Vagina (tissue), 2 donors: Measurements from ENCODE around the gene SWAP70. TPM values are rescaled to one million over a fixed set of nuclear protein-coding genes. Genes with fewer than 3 reads are reported as not detected.

Experiments used
- DNase-seq, 2 donors: peaks; one replicate each; pipeline ENCODE4 v3.0.0-alpha.2; 2017; ENCODE audit errors: extremely low spot score in 2 of 2
- H3K27ac ChIP-seq: fragments of 200-600 bp; sonication (generic); one replicate; pipeline ENCODE4 v1.5.1; 2019
- H3K27me3 ChIP-seq: fragments of 200-600 bp; sonication (generic); one replicate; pipeline ENCODE4 v1.5.1; 2019
- H3K36me3 ChIP-seq, 2 donors: fragments of 200-600 bp; sonication (generic); one replicate each; pipeline ENCODE4 v1.5.1; 2017 to 2019
- H3K4me1 ChIP-seq: fragments of 200-600 bp; sonication (generic); one replicate; pipeline ENCODE4 v1.5.1; 2019
- H3K4me3 ChIP-seq, 2 donors: fragments of 200-600 bp; sonication (generic); 1 replicate in 1 of 2; 2 replicates in 1 of 2; pipeline ENCODE4 v1.5.1; 2016 to 2019
- H3K9me3 ChIP-seq: fragments of 200-600 bp; sonication (generic); one replicate; pipeline ENCODE4 v1.5.1; 2019
- POLR2A ChIP-seq, 2 donors: fragments of 450-650 bp; IDR thresholded peaks; one replicate each; pipeline ENCODE4 v1.6.1; 2017; ENCODE audit warnings: antibody characterized with exemption in 2 of 2, mild to moderate bottlenecking in 2 of 2, moderate library complexity in 2 of 2
- POLR2AphosphoS5 ChIP-seq, 2 donors: sonication (generic); formaldehyde crosslinking; IDR thresholded peaks; one replicate each; pipeline ENCODE4 v1.9.0; 2017; ENCODE audit warnings: antibody characterized with exemption in 2 of 2, mild to moderate bottlenecking in 2 of 2, low read depth in 1 of 2; ENCODE audit not compliant: insufficient read depth in 1 of 2
- intact Hi-C: fragments of 100-400 bp; cut with DNase I; formaldehyde crosslinking; loops from one replicate; pipeline ENCODE4 v1.15.1; 2023
- total RNA-seq: library from RNA; depleted of rRNA; stranded (reverse); fragments of >200 nt; gene quantifications from one replicate; pipeline ENCODE4 v1.2.3, GENCODE V29; 2016
- TF ChIP-seq, protein P1 (sequence below), 3 experiments: fragments of 450-650 bp in 2 of 3; fragments of 200-600 bp in 1 of 3; sonication (generic) in 1 of 3; IDR thresholded peaks; one replicate each; pipeline ENCODE4 v1.5.1; 2017 to 2019; ENCODE audit warnings: antibody characterized with exemption in 3 of 3, mild to moderate bottlenecking in 2 of 3, moderate library complexity in 2 of 3

SWAP70 gene
- total RNA-seq, 1 donor from 2014 or later, result 32.2 TPM

DNA sequence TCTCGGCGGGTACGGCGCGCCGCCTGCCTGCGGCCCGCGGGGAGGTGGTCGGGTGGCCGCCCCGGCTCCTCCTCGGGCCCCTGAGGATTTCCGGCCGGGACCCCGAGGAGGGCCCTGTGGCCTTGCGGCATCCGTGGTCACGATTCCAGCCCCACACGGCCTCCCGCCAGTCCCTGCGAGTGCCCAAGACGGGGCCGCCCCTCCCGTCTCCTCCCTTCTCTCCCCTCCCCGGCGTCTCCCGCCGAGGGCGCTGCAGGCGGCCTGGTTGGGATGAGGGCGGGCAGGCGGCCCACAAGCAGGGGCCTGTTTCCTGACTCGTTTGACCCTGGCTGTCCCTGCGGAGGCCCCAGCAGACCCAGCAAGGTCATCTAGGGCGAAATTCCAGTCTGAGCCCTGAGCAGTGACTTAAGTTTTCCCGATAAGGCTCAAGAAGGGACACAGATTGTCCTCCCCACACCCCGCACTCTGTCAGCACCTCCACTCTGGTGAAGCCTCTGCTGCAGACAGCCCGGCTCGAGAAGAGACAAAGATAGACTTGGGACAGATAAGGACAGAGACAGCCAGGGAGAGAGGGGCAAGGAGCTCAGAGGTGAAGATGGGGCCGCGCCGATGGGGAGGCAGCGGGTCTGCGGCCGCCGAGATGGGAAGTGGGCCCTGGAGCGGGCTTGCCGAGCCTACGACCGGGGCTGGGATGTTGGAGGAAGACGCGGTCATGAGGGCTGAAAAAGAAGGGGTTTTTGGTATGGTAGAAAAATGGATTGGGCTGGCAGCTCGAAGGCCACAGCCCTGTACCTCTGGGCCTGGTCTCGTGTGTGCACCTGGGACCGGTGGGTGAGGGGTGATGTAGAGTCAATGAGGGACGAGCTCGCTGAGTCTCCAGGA is 95.0 kb downstream of the SWAP70 start:
- no peak for TF ChIP-seq POLR2A (IDR thresholded peaks at IDR 0.05)
- peak in 1 of 2 donors; percentile 66 for TF ChIP-seq POLR2AphosphoS5 (IDR thresholded peaks at IDR 0.05; ENCODE audit: insufficient read depth in 1 of 2, low read depth in 1 of 2)
- intact Hi-C loops, result loop anchor here (5.0 to 10.0 kb wide), 3 partner anchors 144 to 548 kb away; partner anchors contain the start of gene ADM
- peaks cover 74% of the 10 kb centered on the region for H3K4me1 ChIP-seq
- no peak for DNase-seq
- peak overlapping the region; percentile 65 to 75 for H3K4me3 ChIP-seq
- H3K27ac ChIP-seq, result peak overlapping the region; percentile 99
- no peaks in the 10 kb centered on the region for H3K9me3 ChIP-seq
- no peaks in the 10 kb centered on the region for H3K36me3 ChIP-seq
- no peaks in the 10 kb centered on the region for H3K27me3 ChIP-seq

DNA sequence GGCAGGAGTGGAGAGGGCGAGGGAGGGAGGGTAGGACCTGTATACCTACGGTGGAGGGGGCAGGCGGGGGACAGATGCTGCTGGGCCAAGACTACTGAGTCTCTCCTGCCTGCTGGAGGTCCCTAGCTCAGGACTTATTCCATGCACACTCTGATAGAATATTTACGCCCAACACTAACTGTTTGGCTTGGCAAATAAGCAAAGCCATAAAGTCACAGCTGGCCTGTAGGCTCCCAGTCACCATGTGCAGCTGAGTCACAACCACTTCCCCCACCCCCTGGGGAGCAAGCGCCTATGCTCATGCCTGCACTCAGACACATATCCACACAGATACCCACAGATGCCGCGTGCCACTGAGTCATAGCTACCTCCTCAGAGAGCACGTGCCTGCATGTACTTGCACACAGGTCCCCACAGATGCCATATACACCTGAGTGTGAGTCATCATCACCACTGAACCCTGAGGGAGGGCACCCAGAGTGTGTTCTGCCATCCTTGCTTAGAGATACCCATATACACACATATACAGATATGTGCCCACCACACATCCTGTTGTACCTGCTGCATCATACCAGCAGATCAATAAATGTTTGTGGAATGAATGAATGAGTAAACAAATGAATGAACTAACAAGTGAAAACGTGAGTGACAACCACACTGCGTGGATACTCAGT is 95.8 kb downstream of the SWAP70 start:
- Histone ChIP-seq H3K27ac (peak overlapping the region; percentile 99), H3K4me3 (peak overlapping the region; percentile 65 to 75), H3K27me3 (no peaks in the 10 kb centered on the region), H3K36me3 (no peaks in the 10 kb centered on the region), H3K4me1 (peaks cover 74% of the 10 kb centered on the region), H3K9me3 (no peaks in the 10 kb centered on the region)
- TF ChIP-seq POLR2A (IDR thresholded peaks at IDR 0.05) (no peak), POLR2AphosphoS5 (IDR thresholded peaks at IDR 0.05; ENCODE audit: insufficient read depth in 1 of 2, low read depth in 1 of 2) (peak; percentile 82 to 91)
- DNase-seq, result peak in 1 of 2 donors; percentile 99
- intact Hi-C loops, result loop anchor here (5.0 to 10.0 kb wide), 3 partner anchors 145 to 548 kb away; partner anchors contain the start of gene ADM

DNA sequence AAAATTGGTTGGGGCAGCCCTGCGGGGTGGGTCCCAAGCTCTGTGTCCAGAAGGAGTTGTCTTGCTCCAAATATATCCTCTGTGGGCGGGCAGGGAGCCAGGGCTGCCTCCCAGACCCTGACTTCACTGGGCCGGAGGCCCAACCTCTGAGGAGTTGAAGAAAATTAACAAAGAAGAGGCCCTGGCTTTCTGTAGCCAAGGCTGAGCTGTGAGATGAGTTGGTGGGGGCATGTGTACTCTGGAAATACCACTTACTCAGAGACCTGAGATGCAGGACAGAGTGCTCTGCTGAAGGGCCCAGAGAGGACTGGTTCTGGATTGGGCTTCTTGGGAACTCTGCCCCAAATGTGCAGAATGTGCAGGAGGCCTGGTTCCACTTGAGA is 96.3 kb downstream of the SWAP70 start:
- intact Hi-C loops, result no loop called here
- H3K4me3 ChIP-seq, result no peak overlapping the region
- H3K9me3 ChIP-seq, result no peaks in the 10 kb centered on the region
- peak in 1 of 2 donors; percentile 94 for DNase-seq
- H3K27me3 ChIP-seq, result no peaks in the 10 kb centered on the region
- H3K4me1 ChIP-seq, result peaks cover 74% of the 10 kb centered on the region
- TF ChIP-seq POLR2AphosphoS5 (IDR thresholded peaks at IDR 0.05; ENCODE audit: insufficient read depth in 1 of 2, low read depth in 1 of 2) (no peak), POLR2A (IDR thresholded peaks at IDR 0.05) (no peak)
- TF ChIP-seq, protein P1, sequence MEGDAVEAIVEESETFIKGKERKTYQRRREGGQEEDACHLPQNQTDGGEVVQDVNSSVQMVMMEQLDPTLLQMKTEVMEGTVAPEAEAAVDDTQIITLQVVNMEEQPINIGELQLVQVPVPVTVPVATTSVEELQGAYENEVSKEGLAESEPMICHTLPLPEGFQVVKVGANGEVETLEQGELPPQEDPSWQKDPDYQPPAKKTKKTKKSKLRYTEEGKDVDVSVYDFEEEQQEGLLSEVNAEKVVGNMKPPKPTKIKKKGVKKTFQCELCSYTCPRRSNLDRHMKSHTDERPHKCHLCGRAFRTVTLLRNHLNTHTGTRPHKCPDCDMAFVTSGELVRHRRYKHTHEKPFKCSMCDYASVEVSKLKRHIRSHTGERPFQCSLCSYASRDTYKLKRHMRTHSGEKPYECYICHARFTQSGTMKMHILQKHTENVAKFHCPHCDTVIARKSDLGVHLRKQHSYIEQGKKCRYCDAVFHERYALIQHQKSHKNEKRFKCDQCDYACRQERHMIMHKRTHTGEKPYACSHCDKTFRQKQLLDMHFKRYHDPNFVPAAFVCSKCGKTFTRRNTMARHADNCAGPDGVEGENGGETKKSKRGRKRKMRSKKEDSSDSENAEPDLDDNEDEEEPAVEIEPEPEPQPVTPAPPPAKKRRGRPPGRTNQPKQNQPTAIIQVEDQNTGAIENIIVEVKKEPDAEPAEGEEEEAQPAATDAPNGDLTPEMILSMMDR (IDR thresholded peaks at IDR 0.05), result no peak
- H3K36me3 ChIP-seq, result no peaks in the 10 kb centered on the region
- H3K27ac ChIP-seq, result peak overlapping the region; percentile 99

GRCh38 chr11:9761441-9761945 is 97.6 kb downstream of the SWAP70 start:
- peak overlapping the region; percentile 99 for H3K27ac ChIP-seq
- no peak for TF ChIP-seq POLR2AphosphoS5 (IDR thresholded peaks at IDR 0.05; ENCODE audit: insufficient read depth in 1 of 2, low read depth in 1 of 2)
- no peak for TF ChIP-seq POLR2A (IDR thresholded peaks at IDR 0.05)
- TF ChIP-seq, protein P1 (IDR thresholded peaks at IDR 0.05), result no peak
- no peak for DNase-seq
- peaks cover 75% of the 10 kb centered on the region for H3K4me1 ChIP-seq
- H3K27me3 ChIP-seq, result no peaks in the 10 kb centered on the region
- H3K4me3 ChIP-seq, result no peak overlapping the region
- no peaks in the 10 kb centered on the region for H3K36me3 ChIP-seq
- intact Hi-C loops, result no loop called here
- no peaks in the 10 kb centered on the region for H3K9me3 ChIP-seq

DNA sequence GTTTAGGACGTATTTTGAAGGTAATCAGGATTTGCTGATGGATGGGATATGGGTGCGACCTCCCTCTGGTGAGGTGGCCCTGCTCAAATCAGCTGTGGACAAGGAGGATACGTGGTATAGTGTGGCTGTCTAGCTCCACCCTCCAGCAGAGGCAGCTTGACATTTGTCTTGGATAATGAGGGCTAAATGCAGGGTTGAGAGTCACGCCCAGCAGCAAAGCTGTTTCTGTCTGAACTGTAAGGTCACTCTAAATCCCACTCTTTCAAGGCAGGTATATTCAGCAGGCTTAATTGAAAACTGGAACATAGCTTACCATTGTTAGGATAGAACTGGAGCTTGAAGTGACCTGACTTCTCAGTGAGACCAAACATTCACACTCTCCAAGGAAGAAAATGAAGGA is 98.7 kb downstream of the SWAP70 start:
- Histone ChIP-seq H3K9me3 (no peaks in the 10 kb centered on the region), H3K4me3 (no peak overlapping the region), H3K27me3 (no peaks in the 10 kb centered on the region), H3K27ac (no peak overlapping the region), H3K36me3 (no peaks in the 10 kb centered on the region), H3K4me1 (peaks cover 65% of the 10 kb centered on the region)
- no peak for DNase-seq
- intact Hi-C loops, result no loop called here
- TF ChIP-seq, protein P1 (IDR thresholded peaks at IDR 0.05), result no peak
- no peak for TF ChIP-seq POLR2AphosphoS5 (IDR thresholded peaks at IDR 0.05; ENCODE audit: insufficient read depth in 1 of 2, low read depth in 1 of 2)
- no peak for TF ChIP-seq POLR2A (IDR thresholded peaks at IDR 0.05)
